HG03457 (cell line): ENCODE measurements around the gene WDFY2.

ENCODE experiments used
- ATAC-seq: cut with Tn5 transposase; IDR thresholded peaks from one replicate; pipeline ENCODE4 v1.9.1; 2021; ENCODE audit warnings: moderate number of reproducible peaks; ENCODE audit not compliant: unreplicated experiment

WDFY2 gene

GRCh38 chr13:51697855-51698254 lies 113.6 kb downstream of the WDFY2 start:
- no peak for ATAC-seq

GRCh38 chr13:51698352-51698751 lies 114.1 kb downstream of the WDFY2 start:
- no peak for ATAC-seq

- no peak for ATAC-seq
Observed at GRCh38 chr13:51704399-51705313, 120.4 kb downstream of the WDFY2 start.

GRCh38 chr13:51707461-51707860 lies 123.2 kb downstream of the WDFY2 start:
- ATAC-seq = no peak

- no peak for ATAC-seq
Observed at GRCh38 chr13:51713807-51714206, 129.5 kb downstream of the WDFY2 start.

GRCh38 chr13:51714663-51715168 lies 130.5 kb downstream of the WDFY2 start:
- no peak for ATAC-seq

GRCh38 chr13:51715613-51716012 lies 131.4 kb downstream of the WDFY2 start:
- ATAC-seq = no peak

GRCh38 chr13:51717786-51718398 lies 133.6 kb downstream of the WDFY2 start:
- ATAC-seq = no peak

- ATAC-seq = no peak
Observed at GRCh38 chr13:51719394-51719793, 135.1 kb downstream of the WDFY2 start.

- no peak for ATAC-seq
Observed at GRCh38 chr13:51721496-51721895, 137.2 kb downstream of the WDFY2 start.

- no peak for ATAC-seq
Observed at GRCh38 chr13:51723529-51723928, 139.3 kb downstream of the WDFY2 start.

GRCh38 chr13:51724721-51725120 lies 140.5 kb downstream of the WDFY2 start:
- no peak for ATAC-seq

GRCh38 chr13:51726446-51727193 lies 142.4 kb downstream of the WDFY2 start:
- ATAC-seq = no peak

GRCh38 chr13:51727634-51728274 lies 143.5 kb downstream of the WDFY2 start:
- no peak for ATAC-seq

GRCh38 chr13:51728275-51728673 lies 144.0 kb downstream of the WDFY2 start:
- no peak for ATAC-seq

GRCh38 chr13:51728972-51729371 lies 144.7 kb downstream of the WDFY2 start:
- no peak for ATAC-seq

- no peak for ATAC-seq
Observed at GRCh38 chr13:51729866-51730553, 145.7 kb downstream of the WDFY2 start.

GRCh38 chr13:51730927-51731326 lies 146.7 kb downstream of the WDFY2 start:
- ATAC-seq = no peak

- no peak for ATAC-seq
Observed at GRCh38 chr13:51731759-51732158, 147.5 kb downstream of the WDFY2 start.
